Tibial nerve (tissue), 4 donors: ENCODE measurements around the gene LGR6. TPM values are rescaled to one million over a fixed set of nuclear protein-coding genes. Genes with fewer than 3 reads are reported as not detected.

ENCODE experiments used
- DNase-seq, 2 donors: peaks; one replicate each; pipeline ENCODE4 v3.0.0-alpha.2; 2019; ENCODE audit warnings: low spot score in 2 of 2
- H3K27ac ChIP-seq, 4 donors: fragments of 200-600 bp; sonication (generic) in 3 of 4; one replicate each; pipeline ENCODE4 v1.5.1; 2017 to 2019; ENCODE audit warnings: mild to moderate bottlenecking in 1 of 4
- H3K27me3 ChIP-seq, 2 donors: fragments of 200-600 bp; sonication (generic) in 1 of 2; one replicate each; pipeline versions ENCODE4 v1.5.1 to v1.6.0; 2017 to 2019
- H3K36me3 ChIP-seq, 3 donors: fragments of 200-600 bp; sonication (generic); one replicate each; pipeline ENCODE4 v1.5.1; 2018 to 2019
- H3K4me1 ChIP-seq, 4 donors: fragments of 200-600 bp; sonication (generic) in 3 of 4; one replicate each; pipeline ENCODE4 v1.5.1; 2017 to 2019
- H3K4me3 ChIP-seq, 4 donors: fragments of 200-600 bp; sonication (generic) in 3 of 4; one replicate each; pipeline ENCODE4 v1.5.1; 2017 to 2019; ENCODE audit warnings: mild to moderate bottlenecking in 1 of 4, moderate library complexity in 1 of 4
- H3K9me3 ChIP-seq, 4 donors: fragments of 200-600 bp; sonication (generic) in 3 of 4; one replicate each; pipeline ENCODE4 v1.5.1; 2017 to 2019
- CTCF ChIP-seq, 5 experiments: fragments of 200-600 bp in 3 of 5; fragments of 450-650 bp in 2 of 5; sonication (generic) in 3 of 5; IDR thresholded peaks; one replicate each; pipeline ENCODE4 v1.5.1; 2016 to 2019; ENCODE audit warnings: antibody characterized with exemption in 5 of 5, mild to moderate bottlenecking in 3 of 5, moderate library complexity in 2 of 5
- EP300 ChIP-seq, 2 donors: sonication (generic); formaldehyde crosslinking; IDR thresholded peaks; one replicate each; pipeline ENCODE4 v1.6.1; 2017; ENCODE audit warnings: antibody characterized with exemption in 2 of 2, mild to moderate bottlenecking in 1 of 2
- POLR2A ChIP-seq, 2 donors: fragments of 450-650 bp; IDR thresholded peaks; one replicate each; pipeline ENCODE4 v1.6.1; 2017; ENCODE audit warnings: antibody characterized with exemption in 2 of 2, mild to moderate bottlenecking in 2 of 2, moderate library complexity in 2 of 2
- WGBS, 2 donors: methylation state at CpG; one replicate each; pipeline ENCODE4 v1.1.5; 2018; 5-methylcytosine and 5-hydroxymethylcytosine counted together
- total RNA-seq, 4 donors: library from RNA; depleted of rRNA; stranded (reverse); fragments of >200 nt; gene quantifications; one replicate each; pipeline ENCODE4 v1.1.0, GENCODE V29; 2016

The LGR6 gene
- total RNA-seq, 4 donors from 2014 or later: 0.42 TPM; not detected in 3

- no peak for TF ChIP-seq EP300 (IDR thresholded peaks at IDR 0.05)
- TF ChIP-seq POLR2A (IDR thresholded peaks at IDR 0.05): no peak
- no peak for TF ChIP-seq CTCF (IDR thresholded peaks at IDR 0.05)
- Histone ChIP-seq H3K4me1 (no peaks in the 10 kb centered on the region), H3K27ac (no peak overlapping the region), H3K36me3 (no peaks in the 10 kb centered on the region), H3K9me3 (no peaks in the 10 kb centered on the region), H3K4me3 (no peak overlapping the region), H3K27me3 (peaks cover 0 to 24% of the 10 kb centered on the region in 2 donors)
- DNase-seq: no peak
- 66 to 76% methylated on average over 3 of the region's 3 CpGs for WGBS, 2 donors
These were observed 40.9 kb downstream of the LGR6 start for GRCh38 chr1:202234331-202235002.

- Histone ChIP-seq H3K4me3 (no peak overlapping the region), H3K4me1 (no peaks in the 10 kb centered on the region), H3K36me3 (no peaks in the 10 kb centered on the region), H3K9me3 (no peaks in the 10 kb centered on the region), H3K27ac (no peak overlapping the region), H3K27me3 (peaks cover 0 to 24% of the 10 kb centered on the region in 2 donors)
- DNase-seq: no peak
- 77 to 83% methylated on average over 7 of the region's 7 CpGs for WGBS, 2 donors
- no peak for TF ChIP-seq POLR2A (IDR thresholded peaks at IDR 0.05)
- TF ChIP-seq EP300 (IDR thresholded peaks at IDR 0.05): no peak
- no peak for TF ChIP-seq CTCF (IDR thresholded peaks at IDR 0.05)
These were observed 41.5 kb downstream of the LGR6 start for GRCh38 chr1:202235003-202235660.

GRCh38 chr1:202235856-202236837 is 42.5 kb downstream of the LGR6 start:
- peak in 1 of 2 donors; percentile 52 for DNase-seq

GRCh38 chr1:202237052-202237451 is 43.5 kb downstream of the LGR6 start:
- Histone ChIP-seq H3K9me3 (no peaks in the 10 kb centered on the region), H3K27me3 (peaks cover 0 to 24% of the 10 kb centered on the region in 2 donors), H3K27ac (no peak overlapping the region), H3K4me3 (no peak overlapping the region), H3K4me1 (no peaks in the 10 kb centered on the region), H3K36me3 (no peaks in the 10 kb centered on the region)
- 25 to 31% methylated on average over 8 of the region's 8 CpGs for whole genome bisulfite sequencing, 2 donors
- DNase-seq: no peak
- TF ChIP-seq CTCF (IDR thresholded peaks at IDR 0.05): peak in 3 of 5 experiments; percentile 14 to 29 (median 14)
- TF ChIP-seq EP300 (IDR thresholded peaks at IDR 0.05): no peak

More at GRCh38 chr1:202235856-202236837, 42.5 kb downstream of the LGR6 start:
- Histone ChIP-seq H3K4me1 (no peaks in the 10 kb centered on the region), H3K9me3 (no peaks in the 10 kb centered on the region), H3K36me3 (no peaks in the 10 kb centered on the region), H3K27me3 (peaks cover 0 to 24% of the 10 kb centered on the region in 2 donors), H3K27ac (no peak overlapping the region), H3K4me3 (no peak overlapping the region)
- 47 to 49% methylated on average over 18 to 19 of the region's 19 CpGs for WGBS, 2 donors
- TF ChIP-seq POLR2A (IDR thresholded peaks at IDR 0.05) (no peak), EP300 (IDR thresholded peaks at IDR 0.05) (no peak), CTCF (IDR thresholded peaks at IDR 0.05) (peak; percentile 52 to 86 (median 69))
